ENCODE data around the gene LRRC14B. TPM values are rescaled to one million over a fixed set of nuclear protein-coding genes. Genes with fewer than 3 reads are reported as not detected.

Gene LRRC14B
- polyA plus RNA-seq, 3 donors: not detected

GRCh38 chr5:206406-206805 is 15.1 kb downstream of the LRRC14B start:
- Histone ChIP-seq H4K20me1 (ENCODE audit: insufficient read depth, low read length) (peaks cover 7% of the 10 kb centered on the region), H3K79me2 (ENCODE audit: insufficient read depth, low read length) (no peaks in the 10 kb centered on the region), H3K4me3 (replicated peaks in 1 of 3; ENCODE audit: low read depth in 2 of 3, low read length in 3 of 3) (no peak overlapping the region), H3K4me1 (ENCODE audit: control insufficient read depth in 1 of 2, insufficient read depth in 2 of 2, low read length in 2 of 2) (no peaks in the 10 kb centered on the region), H3K9ac (ENCODE audit: insufficient read depth, low read length, poor library complexity, severe bottlenecking) (no peak overlapping the region), H2AFZ (ENCODE audit: insufficient read depth, low read depth, low read length, poor library complexity, severe bottlenecking) (no peak overlapping the region), H3K27me3 (ENCODE audit: control insufficient read depth in 2 of 2, insufficient read depth in 2 of 2, low read length in 2 of 2) (no peaks in the 10 kb centered on the region), H3K36me3 (replicated peaks in 1 of 2; ENCODE audit: control insufficient read depth in 1 of 2, insufficient read depth in 2 of 2, low read length in 2 of 2) (peaks cover 22 to 56% of the 10 kb centered on the region in 2 donors), H3K4me2 (replicated peaks; ENCODE audit: extremely low read depth, low read length, poor library complexity, severe bottlenecking) (no peak overlapping the region), H3K9me3 (replicated peaks in 1 of 2; ENCODE audit: control insufficient read depth in 1 of 2, insufficient read depth in 1 of 2, low read length in 2 of 2) (no peaks in the 10 kb centered on the region), H3K27ac (ENCODE audit: low read depth in 1 of 2, low read length in 2 of 2) (no peak overlapping the region)
- no peak overlapping the region for H3K27ac Mint-ChIP-seq
- TF ChIP-seq CTCF (IDR thresholded peaks at IDR 0.05): no peak
- no peaks in the 10 kb centered on the region for H3K4me1 Mint-ChIP-seq
- peaks cover 46 to 47% of the 10 kb centered on the region in 2 donors for H3K36me3 Mint-ChIP-seq
- peaks cover 0 to 2% (median 0%) of the 10 kb centered on the region in 3 donors for H3K27me3 Mint-ChIP-seq (ENCODE audit: low read depth in 3 of 3)
- 97% methylated on average over 8 of the region's 11 CpGs for WGBS (ENCODE audit: insufficient coverage)
- no peaks in the 10 kb centered on the region for H3K9me3 Mint-ChIP-seq
- no peak for DNase-seq
- H3K4me3 Mint-ChIP-seq: no peak overlapping the region
- intact Hi-C loops (cut with micrococcal nuclease): no loop called here

GRCh38 chr5:206927-207536 is 15.7 kb downstream of the LRRC14B start:
- H3K4me3 Mint-ChIP-seq: no peak overlapping the region
- Histone ChIP-seq H3K9me3 (replicated peaks in 1 of 2; ENCODE audit: control insufficient read depth in 1 of 2, insufficient read depth in 1 of 2, low read length in 2 of 2) (no peaks in the 10 kb centered on the region), H3K27me3 (ENCODE audit: control insufficient read depth in 2 of 2, insufficient read depth in 2 of 2, low read length in 2 of 2) (no peaks in the 10 kb centered on the region), H2AFZ (ENCODE audit: insufficient read depth, low read depth, low read length, poor library complexity, severe bottlenecking) (no peak overlapping the region), H3K4me2 (replicated peaks; ENCODE audit: extremely low read depth, low read length, poor library complexity, severe bottlenecking) (no peak overlapping the region), H3K4me1 (ENCODE audit: control insufficient read depth in 1 of 2, insufficient read depth in 2 of 2, low read length in 2 of 2) (no peaks in the 10 kb centered on the region), H3K4me3 (replicated peaks in 1 of 3; ENCODE audit: low read depth in 2 of 3, low read length in 3 of 3) (no peak overlapping the region), H3K36me3 (replicated peaks in 1 of 2; ENCODE audit: control insufficient read depth in 1 of 2, insufficient read depth in 2 of 2, low read length in 2 of 2) (peaks cover 22 to 56% of the 10 kb centered on the region in 2 donors), H3K27ac (ENCODE audit: low read depth in 1 of 2, low read length in 2 of 2) (no peak overlapping the region), H4K20me1 (ENCODE audit: insufficient read depth, low read length) (peaks cover 7% of the 10 kb centered on the region), H3K9ac (ENCODE audit: insufficient read depth, low read length, poor library complexity, severe bottlenecking) (no peak overlapping the region), H3K79me2 (ENCODE audit: insufficient read depth, low read length) (no peaks in the 10 kb centered on the region)
- 89% methylated on average over 6 of the region's 8 CpGs for WGBS (ENCODE audit: insufficient coverage)
- TF ChIP-seq CTCF (IDR thresholded peaks at IDR 0.05): no peak
- peak overlapping the region in 1 of 7 donors; percentile 22 for H3K27ac Mint-ChIP-seq
- intact Hi-C loops (cut with micrococcal nuclease): no loop called here
- H3K36me3 Mint-ChIP-seq: peaks cover 46 to 47% of the 10 kb centered on the region in 2 donors
- DNase-seq: no peak
- H3K4me1 Mint-ChIP-seq: no peaks in the 10 kb centered on the region
- H3K9me3 Mint-ChIP-seq: no peaks in the 10 kb centered on the region
- no peaks in the 10 kb centered on the region for H3K27me3 Mint-ChIP-seq (ENCODE audit: low read depth in 3 of 3)

Measured in CD14-positive monocyte (primary cell).